Keratinocyte (primary cell): ENCODE results near the gene IGF2BP1.

Experiments used
- EZH2 ChIP-seq: IDR thresholded peaks from one replicate; pipeline ENCODE4 v1.6.1; 2012; ENCODE audit warnings: inconsistent platforms, mild to moderate bottlenecking, low read length, moderate library complexity
- TF ChIP-seq, protein P1 (sequence below), 3 experiments: IDR thresholded peaks in 1 of 3; conservative IDR thresholded peaks in 1 of 3; optimal IDR thresholded peaks in 1 of 3; 2 replicates in 2 of 3; 3 replicates in 1 of 3; pipeline versions ENCODE3 to v1.5.1; 2011; ENCODE audit warnings: low read length in 3 of 3, mild to moderate bottlenecking in 3 of 3, moderate library complexity in 2 of 3, control low read depth in 1 of 3, inconsistent platforms in 1 of 3; ENCODE audit not compliant: insufficient read depth in 2 of 3; ENCODE audit errors: extremely low read depth in 1 of 3

DNA sequence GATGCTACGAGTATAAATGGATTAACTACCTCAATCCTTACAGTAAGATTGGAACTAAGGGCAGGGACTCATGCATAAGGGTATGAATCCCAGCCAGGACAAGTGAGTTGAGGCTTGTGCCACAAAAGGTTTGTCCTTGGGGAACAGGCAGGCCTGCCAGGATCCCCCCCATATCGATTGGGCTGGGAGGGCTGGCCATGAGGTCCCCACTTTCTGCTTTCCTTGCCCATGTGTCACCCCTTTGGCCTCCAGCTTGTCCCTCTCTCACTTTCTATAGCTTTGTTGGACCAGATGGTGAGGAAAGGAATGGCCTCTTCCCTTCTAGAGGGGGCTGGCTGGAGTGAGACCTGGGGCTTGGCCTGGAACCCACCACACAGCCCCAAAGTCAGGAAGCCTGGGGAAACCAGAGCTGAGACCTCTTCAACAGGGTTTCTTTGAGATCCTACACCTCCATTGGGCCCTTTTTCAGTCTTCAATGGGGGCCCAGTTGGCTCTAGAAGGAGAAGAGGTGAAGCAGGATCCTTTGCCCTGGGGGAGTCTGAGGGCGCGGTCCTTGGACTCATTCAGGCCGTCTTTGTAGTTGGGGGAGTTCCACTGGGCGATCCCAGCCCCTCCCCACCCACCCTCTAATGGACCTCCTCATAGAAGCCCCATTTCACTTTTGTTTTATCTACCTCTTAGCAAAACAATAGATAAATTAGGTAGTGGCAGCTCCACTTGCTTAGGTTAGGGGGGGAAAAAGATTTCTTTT lies 57.3 kb downstream of the IGF2BP1 start:
- TF ChIP-seq EZH2 = no peak
- TF ChIP-seq, protein P1, sequence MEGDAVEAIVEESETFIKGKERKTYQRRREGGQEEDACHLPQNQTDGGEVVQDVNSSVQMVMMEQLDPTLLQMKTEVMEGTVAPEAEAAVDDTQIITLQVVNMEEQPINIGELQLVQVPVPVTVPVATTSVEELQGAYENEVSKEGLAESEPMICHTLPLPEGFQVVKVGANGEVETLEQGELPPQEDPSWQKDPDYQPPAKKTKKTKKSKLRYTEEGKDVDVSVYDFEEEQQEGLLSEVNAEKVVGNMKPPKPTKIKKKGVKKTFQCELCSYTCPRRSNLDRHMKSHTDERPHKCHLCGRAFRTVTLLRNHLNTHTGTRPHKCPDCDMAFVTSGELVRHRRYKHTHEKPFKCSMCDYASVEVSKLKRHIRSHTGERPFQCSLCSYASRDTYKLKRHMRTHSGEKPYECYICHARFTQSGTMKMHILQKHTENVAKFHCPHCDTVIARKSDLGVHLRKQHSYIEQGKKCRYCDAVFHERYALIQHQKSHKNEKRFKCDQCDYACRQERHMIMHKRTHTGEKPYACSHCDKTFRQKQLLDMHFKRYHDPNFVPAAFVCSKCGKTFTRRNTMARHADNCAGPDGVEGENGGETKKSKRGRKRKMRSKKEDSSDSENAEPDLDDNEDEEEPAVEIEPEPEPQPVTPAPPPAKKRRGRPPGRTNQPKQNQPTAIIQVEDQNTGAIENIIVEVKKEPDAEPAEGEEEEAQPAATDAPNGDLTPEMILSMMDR (optimal IDR thresholded peaks at IDR 0.05 in 1 of 3, IDR thresholded peaks at IDR 0.05 in 1 of 3, conservative IDR thresholded peaks at IDR 0.05 in 1 of 3; ENCODE audit: extremely low read depth in 1 of 3, insufficient read depth in 2 of 3, low read length in 3 of 3) = no peak
